IPS-NIHi7 (cell line): ENCODE measurements around the gene WDR18.

ENCODE experiments used
- DNase-seq: peaks from one replicate; pipeline ENCODE4 v3.0.0; 2012; ENCODE audit warnings: mixed read lengths; ENCODE audit errors: extremely low spot score

Gene WDR18

GRCh38 chr19:991932-992669 is 8.0 kb downstream of the WDR18 start:
- DNase-seq = no peak

- DNase-seq = no peak
Measured at GRCh38 chr19:992670-993055, 8.5 kb downstream of the WDR18 start.

- no peak for DNase-seq
Measured at GRCh38 chr19:993361-993830, 9.3 kb downstream of the WDR18 start.

- DNase-seq = no peak
Measured at GRCh38 chr19:993831-994393, 9.8 kb downstream of the WDR18 start.

GRCh38 chr19:994516-994915 is 10.4 kb downstream of the WDR18 start:
- no peak for DNase-seq

GRCh38 chr19:995051-995827 is 11.1 kb downstream of the WDR18 start:
- no peak for DNase-seq

- DNase-seq = peak; percentile 55
Measured at GRCh38 chr19:996051-996838, 12.1 kb downstream of the WDR18 start.

GRCh38 chr19:998064-998463 is 13.9 kb downstream of the WDR18 start:
- DNase-seq = no peak

- DNase-seq = no peak
Measured at GRCh38 chr19:999379-999719, 15.2 kb downstream of the WDR18 start.

GRCh38 chr19:1000095-1000494 is 15.9 kb downstream of the WDR18 start, which contains the start of gene GRIN3B:
GRIN3B (plus strand) TSS chr19:1000419; CDS start chr19:1000438, 19 bp downstream.
- DNase-seq = peak; percentile 93

GRCh38 chr19:1000591-1001537 is 16.7 kb downstream of the WDR18 start:
- DNase-seq = no peak

- DNase-seq = peak; percentile 85
Measured at GRCh38 chr19:1001538-1002166, 17.5 kb downstream of the WDR18 start.

- no peak for DNase-seq
Measured at GRCh38 chr19:1002600-1002999, 18.5 kb downstream of the WDR18 start.

GRCh38 chr19:1003283-1003682 is 19.1 kb downstream of the WDR18 start:
- DNase-seq = no peak

- no peak for DNase-seq
Measured at GRCh38 chr19:1004204-1004802, 20.2 kb downstream of the WDR18 start.

GRCh38 chr19:1004803-1005664 is 20.9 kb downstream of the WDR18 start:
- no peak for DNase-seq

- DNase-seq = no peak
Measured at GRCh38 chr19:1006711-1007398, 22.7 kb downstream of the WDR18 start.
